Bronchial epithelial cell (primary cell): ENCODE data around the gene CXXC5. TPM values are rescaled to one million over a fixed set of nuclear protein-coding genes. Genes with fewer than 3 reads are reported as not detected.

Experiments
- DNase-seq: peaks from one replicate; pipeline ENCODE4 v3.0.0-alpha.2; 2010; ENCODE audit warnings: low read depth
- FAIRE-seq: peaks from 2 replicates; lab custom pipeline; 2011; peaks lifted over from hg19 to GRCh38; lab: Jason Lieb, UNC
- H3K27me3 ChIP-seq: 2 replicates; pipeline ENCODE4 v1.5.1; 2011; ENCODE audit warnings: low read length; ENCODE audit not compliant: control insufficient read depth, insufficient read depth
- H3K36me3 ChIP-seq: 2 replicates; pipeline ENCODE4 v1.5.1; 2011; ENCODE audit warnings: low read length; ENCODE audit not compliant: control insufficient read depth, insufficient read depth
- H3K4me3 ChIP-seq: 2 replicates; pipeline ENCODE4 v1.5.1; 2011; ENCODE audit warnings: mild to moderate bottlenecking, low read depth, low read length, control low read depth
- total RNA-seq: library from RNA; depleted of rRNA; stranded (reverse); fragments of >200 nt; gene quantifications from 2 replicates; pipeline ENCODE4 v1.2.1, GENCODE V29; 2014
- TF ChIP-seq, protein P1 (sequence below): IDR thresholded peaks from 2 replicates; pipeline ENCODE4 v1.5.1; 2011; ENCODE audit warnings: mild to moderate bottlenecking, moderate library complexity, low read length, control low read depth, inconsistent platforms; ENCODE audit not compliant: insufficient read depth, severe bottlenecking

The CXXC5 gene
- total RNA-seq, 1 donor from 2014 or later, result 6.1 TPM

DNA sequence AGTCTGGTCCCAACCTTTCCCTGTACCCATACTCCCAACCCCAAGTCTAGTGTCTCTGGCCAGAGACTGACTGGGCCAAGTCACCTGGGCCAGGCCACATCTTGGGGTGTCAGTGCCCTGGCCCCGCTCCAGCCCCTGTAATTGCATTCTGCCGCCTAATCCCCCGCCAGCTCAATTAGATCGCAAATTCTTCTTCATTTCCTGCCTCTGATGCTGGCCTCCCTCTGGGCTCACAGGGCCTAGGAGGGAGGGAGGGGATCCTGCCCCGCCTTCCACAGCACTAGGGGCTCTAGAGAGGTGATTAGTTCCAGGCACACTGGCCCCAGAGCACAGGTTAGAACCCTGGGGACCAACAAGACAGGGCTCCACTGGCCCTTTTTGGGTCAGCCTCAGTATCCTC, 5.5 kb downstream of the CXXC5 start:
- Histone ChIP-seq H3K36me3 (no peaks in the 10 kb centered on the region), H3K27me3 (no peaks in the 10 kb centered on the region), H3K4me3 (no peak overlapping the region)
- TF ChIP-seq, protein P1, sequence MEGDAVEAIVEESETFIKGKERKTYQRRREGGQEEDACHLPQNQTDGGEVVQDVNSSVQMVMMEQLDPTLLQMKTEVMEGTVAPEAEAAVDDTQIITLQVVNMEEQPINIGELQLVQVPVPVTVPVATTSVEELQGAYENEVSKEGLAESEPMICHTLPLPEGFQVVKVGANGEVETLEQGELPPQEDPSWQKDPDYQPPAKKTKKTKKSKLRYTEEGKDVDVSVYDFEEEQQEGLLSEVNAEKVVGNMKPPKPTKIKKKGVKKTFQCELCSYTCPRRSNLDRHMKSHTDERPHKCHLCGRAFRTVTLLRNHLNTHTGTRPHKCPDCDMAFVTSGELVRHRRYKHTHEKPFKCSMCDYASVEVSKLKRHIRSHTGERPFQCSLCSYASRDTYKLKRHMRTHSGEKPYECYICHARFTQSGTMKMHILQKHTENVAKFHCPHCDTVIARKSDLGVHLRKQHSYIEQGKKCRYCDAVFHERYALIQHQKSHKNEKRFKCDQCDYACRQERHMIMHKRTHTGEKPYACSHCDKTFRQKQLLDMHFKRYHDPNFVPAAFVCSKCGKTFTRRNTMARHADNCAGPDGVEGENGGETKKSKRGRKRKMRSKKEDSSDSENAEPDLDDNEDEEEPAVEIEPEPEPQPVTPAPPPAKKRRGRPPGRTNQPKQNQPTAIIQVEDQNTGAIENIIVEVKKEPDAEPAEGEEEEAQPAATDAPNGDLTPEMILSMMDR, result no peak
- DNase-seq (no peak), FAIRE-seq (no peak)

DNA sequence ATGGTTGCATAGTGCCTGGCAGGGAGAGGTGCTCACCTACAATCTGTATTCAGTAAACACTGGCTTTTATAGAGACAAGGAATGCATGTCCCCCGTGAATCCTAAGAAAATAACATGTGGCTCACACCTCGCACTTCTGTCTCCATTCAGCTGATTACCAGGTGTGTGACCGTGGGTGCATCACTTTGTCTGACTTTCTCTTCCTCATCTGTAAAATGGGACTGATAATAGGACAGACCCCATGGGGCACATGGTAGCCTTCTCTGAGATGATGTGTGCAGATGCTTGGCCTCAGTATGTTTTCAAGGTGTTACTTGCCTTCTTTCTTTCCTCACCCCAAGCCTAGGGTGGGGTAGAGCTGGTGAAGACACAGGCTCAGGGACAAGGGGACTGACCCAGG, 6.3 kb downstream of the CXXC5 start:
- no peak for FAIRE-seq
- H3K36me3 ChIP-seq, result no peaks in the 10 kb centered on the region
- no peak overlapping the region for H3K4me3 ChIP-seq
- DNase-seq, result no peak
- no peaks in the 10 kb centered on the region for H3K27me3 ChIP-seq
- TF ChIP-seq, protein P1, result no peak

DNA sequence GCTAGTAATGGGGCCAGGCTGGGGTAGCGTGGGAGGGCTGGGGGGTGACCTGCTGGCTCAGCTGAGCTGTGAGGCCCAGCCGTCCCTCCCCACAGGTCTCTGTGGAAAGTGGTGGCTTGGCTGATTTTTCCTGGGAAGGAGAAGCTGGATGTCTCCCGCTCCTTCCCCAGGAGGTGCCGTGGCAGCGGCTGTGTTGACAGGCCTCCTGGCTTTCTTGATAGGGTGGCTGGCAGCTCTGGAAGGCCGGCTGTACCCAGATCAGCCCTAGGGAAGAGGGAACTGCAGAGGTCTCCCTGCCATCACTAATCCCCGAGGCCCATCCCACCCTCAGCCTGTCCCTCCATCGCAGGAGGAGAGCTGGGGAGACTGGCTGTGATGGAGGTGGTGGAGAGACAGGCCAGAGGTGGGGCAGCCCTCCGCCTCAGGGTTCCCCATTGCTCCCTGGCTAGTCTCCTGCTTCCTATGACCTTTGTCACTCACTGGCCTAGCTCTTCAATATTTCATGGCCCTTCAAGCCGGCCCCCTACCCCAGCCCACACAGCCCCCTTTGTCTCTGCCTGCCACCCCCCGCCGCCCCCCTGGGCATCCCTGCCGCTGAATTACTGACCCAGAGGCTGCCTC, 6.8 kb downstream of the CXXC5 start:
- no peak for FAIRE-seq
- DNase-seq, result no peak
- Histone ChIP-seq H3K27me3 (no peaks in the 10 kb centered on the region), H3K36me3 (no peaks in the 10 kb centered on the region), H3K4me3 (no peak overlapping the region)
- TF ChIP-seq, protein P1, result no peak

DNA sequence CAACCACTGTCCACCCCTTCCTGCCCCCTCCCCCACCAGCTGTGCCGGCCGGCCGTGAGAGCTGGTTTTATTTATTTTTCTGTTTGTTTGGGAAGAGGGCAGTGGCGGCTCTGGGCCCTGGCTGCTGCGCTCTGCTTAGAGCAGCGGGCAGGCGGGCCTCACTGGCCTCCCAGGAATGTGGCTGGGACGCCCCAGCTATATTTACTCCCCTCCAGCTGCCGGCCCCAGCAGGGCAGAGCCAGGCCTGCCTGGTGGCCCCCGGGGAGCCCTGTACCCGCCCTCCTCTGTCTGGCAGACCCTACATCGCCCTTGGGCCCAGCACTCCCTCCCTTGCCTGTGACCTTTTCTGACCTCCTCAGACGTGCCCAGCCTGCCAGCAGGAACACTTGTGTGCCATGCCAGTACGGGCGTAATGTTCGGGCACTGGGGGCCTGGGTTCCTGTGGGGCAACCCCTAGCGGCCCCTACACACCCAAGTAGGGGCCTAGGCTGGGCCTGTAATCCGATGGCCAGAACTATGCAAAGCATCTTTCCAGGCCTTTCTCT, 7.7 kb downstream of the CXXC5 start:
- TF ChIP-seq, protein P1, result no peak
- no peak for DNase-seq
- H3K36me3 ChIP-seq, result no peaks in the 10 kb centered on the region
- no peak for FAIRE-seq
- no peak overlapping the region for H3K4me3 ChIP-seq
- no peaks in the 10 kb centered on the region for H3K27me3 ChIP-seq

DNA sequence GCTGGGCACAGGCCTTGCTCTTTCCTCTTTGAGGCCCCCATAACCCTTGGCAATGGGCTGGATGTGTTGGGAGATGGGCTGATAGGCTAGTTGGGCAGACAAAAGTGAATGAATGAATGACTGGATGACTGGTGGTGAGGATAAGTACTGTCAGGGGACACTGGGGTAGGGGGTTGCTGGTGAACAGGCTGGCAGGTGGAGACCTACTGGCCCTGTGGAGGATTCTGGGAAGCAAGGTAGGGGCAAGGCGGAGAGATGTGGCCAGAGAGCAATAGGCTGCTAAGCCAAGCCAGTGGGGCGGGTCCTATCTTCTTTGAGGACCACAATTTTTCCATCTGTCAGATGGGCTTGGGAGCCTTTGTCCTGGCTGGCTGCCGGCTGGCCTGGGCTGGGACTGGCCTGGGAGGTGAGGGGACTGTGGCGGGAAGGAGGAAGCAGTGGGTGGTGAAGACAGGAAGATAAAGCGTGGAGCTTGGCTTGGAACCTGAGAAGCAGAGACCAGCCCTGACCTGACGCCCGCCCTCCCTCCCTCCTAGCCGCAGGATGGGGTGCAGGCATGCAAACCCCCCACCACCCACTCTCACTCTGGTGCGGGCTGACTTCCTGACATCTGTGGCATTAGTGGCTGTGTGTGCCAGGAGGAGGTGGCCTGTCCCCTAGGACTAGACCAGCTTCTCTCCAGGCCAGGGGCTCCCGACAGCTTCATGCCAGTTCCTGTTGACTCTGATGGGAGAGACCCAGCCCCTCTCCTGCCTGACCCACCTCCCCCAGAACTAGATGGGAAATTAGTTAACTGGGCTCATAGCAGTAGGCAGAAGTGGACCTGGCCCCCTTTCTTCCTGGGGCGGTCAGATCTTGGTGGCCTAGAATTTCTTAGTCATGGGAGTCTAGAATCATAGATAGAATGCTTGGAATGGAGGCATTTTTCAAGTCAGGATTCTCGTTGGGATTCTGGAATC, 9.5 kb downstream of the CXXC5 start:
- Histone ChIP-seq H3K4me3 (no peak overlapping the region), H3K36me3 (no peaks in the 10 kb centered on the region), H3K27me3 (no peaks in the 10 kb centered on the region)
- FAIRE-seq (no peak), DNase-seq (no peak)
- TF ChIP-seq, protein P1, result no peak
